Breast epithelium (tissue), 3 donors: ENCODE results near the gene SERPINC1.

Source experiments
- POLR2A ChIP-seq: fragments of 450-650 bp; IDR thresholded peaks from one replicate; pipeline ENCODE4 v1.6.1; 2016; ENCODE audit warnings: antibody characterized with exemption, mild to moderate bottlenecking, moderate library complexity
- POLR2AphosphoS5 ChIP-seq, 3 donors: sonication (generic); formaldehyde crosslinking; IDR thresholded peaks; one replicate each; pipeline ENCODE4 v1.6.1; 2017; ENCODE audit warnings: antibody characterized with exemption in 3 of 3
- TF ChIP-seq, protein P1 (sequence below), 3 donors: fragments of 450-650 bp; IDR thresholded peaks; one replicate each; pipeline ENCODE4 v1.5.1; 2016 to 2017; ENCODE audit warnings: antibody characterized with exemption in 3 of 3, mild to moderate bottlenecking in 3 of 3, moderate library complexity in 3 of 3

- TF ChIP-seq, protein P1, sequence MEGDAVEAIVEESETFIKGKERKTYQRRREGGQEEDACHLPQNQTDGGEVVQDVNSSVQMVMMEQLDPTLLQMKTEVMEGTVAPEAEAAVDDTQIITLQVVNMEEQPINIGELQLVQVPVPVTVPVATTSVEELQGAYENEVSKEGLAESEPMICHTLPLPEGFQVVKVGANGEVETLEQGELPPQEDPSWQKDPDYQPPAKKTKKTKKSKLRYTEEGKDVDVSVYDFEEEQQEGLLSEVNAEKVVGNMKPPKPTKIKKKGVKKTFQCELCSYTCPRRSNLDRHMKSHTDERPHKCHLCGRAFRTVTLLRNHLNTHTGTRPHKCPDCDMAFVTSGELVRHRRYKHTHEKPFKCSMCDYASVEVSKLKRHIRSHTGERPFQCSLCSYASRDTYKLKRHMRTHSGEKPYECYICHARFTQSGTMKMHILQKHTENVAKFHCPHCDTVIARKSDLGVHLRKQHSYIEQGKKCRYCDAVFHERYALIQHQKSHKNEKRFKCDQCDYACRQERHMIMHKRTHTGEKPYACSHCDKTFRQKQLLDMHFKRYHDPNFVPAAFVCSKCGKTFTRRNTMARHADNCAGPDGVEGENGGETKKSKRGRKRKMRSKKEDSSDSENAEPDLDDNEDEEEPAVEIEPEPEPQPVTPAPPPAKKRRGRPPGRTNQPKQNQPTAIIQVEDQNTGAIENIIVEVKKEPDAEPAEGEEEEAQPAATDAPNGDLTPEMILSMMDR (IDR thresholded peaks at IDR 0.05): no peak
- TF ChIP-seq POLR2A (no peak), POLR2AphosphoS5 (IDR thresholded peaks at IDR 0.05) (no peak)
Observed at GRCh38 chr1:173916667-173917066, 460 bp downstream of the SERPINC1 start.
